HG02571 (cell line): ENCODE measurements around the gene USP6NL.

ENCODE experiments used
- ATAC-seq: cut with Tn5 transposase; IDR thresholded peaks from one replicate; pipeline ENCODE4 v1.9.1; 2021; ENCODE audit warnings: mild to moderate bottlenecking, moderate library complexity; ENCODE audit not compliant: unreplicated experiment

Gene USP6NL

DNA sequence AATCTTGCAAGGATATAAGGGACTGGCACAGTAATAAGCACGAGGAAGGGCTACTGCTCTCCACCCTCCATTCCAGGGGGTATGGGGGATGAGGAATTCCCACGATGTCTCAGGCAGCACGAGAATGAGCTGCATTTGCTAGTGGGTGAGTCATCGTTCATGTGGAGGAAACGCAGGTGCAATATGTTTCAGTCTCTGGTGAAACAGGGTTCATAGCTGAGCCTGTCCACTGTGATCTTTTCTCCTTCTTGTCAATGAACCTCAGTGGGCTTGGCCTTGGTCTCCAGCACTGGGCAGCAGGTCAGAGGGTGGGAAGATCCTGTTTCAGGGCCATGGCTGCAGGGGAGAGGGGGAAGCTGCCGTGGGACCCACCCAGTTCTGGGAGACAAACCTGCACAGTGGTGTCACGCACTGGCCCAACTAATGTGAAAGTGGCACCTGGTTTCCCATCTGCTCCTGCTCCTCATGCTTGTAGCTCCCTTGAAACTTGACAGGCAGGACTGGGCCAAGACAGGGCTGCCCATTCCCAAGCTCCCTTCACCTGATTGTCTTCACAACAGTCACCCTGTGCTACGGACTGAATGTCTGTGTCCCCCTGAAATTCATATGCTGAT lies 181.9 kb downstream of the USP6NL start:
- no peak for ATAC-seq

DNA sequence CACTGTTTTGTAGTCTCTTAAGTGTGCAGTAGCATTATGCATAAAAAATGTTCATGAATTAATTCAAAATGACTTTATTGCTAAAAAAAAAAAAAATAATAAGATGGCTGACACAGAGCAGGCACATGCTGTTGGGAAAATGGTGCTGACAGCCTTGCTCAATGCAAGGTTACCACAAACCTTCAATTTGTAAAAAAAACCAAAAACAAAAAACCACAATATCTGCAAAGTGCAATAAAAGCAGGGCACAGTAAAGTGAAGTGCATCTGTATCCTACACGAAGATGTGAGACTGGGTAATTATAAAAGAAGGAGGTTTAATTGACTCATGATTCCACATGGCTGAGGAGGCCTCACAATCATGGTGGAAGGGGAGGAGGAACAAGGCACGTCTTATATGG lies 185.8 kb downstream of the USP6NL start:
- ATAC-seq: no peak

DNA sequence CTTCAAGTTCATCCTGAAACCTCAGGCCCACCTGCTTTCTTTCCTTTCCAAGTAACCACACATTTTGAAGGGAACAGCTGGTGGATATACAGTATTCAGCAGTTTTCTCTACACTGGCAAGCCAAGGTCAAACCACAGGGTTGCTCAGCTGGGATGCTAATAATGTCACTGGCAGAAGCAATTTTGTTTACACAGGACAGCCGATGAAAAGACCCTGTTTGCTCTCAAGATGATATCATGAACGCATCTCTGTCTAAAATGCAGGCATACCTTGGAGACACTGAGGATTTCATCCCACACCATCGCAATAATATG lies 186.2 kb downstream of the USP6NL start:
- ATAC-seq: no peak

DNA sequence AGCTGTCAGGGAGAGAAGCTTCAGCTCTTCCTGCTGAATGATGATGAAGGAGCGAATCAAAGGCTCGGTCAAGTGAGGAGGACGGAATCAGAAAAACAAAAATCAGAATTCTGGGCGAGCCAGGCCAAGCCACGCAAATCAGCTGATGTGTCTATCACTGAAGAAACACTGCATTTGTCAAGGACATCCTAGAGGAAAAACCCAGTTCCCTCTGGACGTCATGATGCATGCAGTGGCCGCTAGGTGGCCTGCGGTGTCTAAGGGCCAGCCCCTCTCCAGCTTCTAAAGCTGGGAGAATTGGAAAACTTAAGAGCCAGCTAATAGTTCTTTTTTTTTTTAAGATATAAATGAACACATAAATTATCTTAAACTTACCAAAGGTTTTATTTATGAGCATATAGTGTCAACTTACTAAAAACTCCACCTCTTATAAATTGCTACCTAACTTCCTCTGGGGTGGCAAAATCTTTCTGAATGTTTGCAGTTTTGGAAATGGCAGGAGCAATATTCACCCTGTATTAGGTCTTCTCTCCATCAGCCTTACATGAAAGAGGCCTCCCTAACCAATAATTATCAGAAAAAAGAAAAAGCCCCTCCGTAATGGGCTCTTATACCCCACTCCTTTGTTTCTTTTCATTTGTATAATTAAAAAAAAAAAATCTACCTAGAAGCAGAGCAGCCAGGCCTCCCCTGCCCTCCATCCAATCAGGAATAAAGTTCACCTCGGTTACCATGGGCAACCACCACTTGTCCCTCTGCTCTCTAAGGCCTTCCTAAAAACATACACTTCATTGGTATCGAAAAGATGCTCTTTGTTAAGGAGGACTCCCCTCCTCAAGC lies 186.8 kb downstream of the USP6NL start:
- ATAC-seq: no peak

DNA sequence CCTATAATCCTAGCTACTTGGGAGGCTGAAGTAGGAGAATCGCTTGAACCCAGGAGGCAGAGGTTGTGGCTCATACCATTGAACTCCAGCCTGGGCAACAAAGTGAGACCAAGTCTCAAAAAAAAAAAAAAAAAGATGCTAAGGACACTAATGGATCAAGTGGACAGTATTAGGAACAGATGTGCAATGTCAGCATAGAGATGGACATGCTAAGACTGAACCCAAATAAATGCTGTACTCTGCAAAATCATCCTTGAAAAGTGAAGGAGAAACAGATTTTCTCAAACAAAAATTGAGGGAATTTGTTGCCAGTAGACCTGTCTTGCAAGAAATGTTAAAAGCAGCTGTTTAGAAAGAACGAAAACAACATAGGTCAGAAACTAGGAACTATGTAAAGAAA lies 194.5 kb downstream of the USP6NL start:
- ATAC-seq: no peak

DNA sequence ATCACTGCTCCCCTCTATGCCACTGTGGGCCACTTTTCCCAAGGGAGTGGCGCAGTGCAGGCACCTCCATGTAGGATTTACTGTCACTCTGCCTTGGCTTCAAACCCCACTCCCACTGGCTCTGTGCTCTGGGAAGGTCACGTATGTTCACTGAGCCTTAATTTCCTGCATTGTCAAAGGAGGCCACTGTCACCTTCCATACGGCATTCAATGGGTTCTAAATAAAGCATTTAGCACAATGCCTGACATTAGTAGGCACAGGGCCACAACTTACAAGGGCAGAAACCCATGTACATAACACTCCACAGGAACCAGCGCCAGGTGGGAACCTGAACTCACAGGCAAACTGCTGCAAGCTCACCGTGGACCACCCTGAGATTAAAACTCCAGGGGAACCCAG lies 196.4 kb downstream of the USP6NL start:
- ATAC-seq: no peak

DNA sequence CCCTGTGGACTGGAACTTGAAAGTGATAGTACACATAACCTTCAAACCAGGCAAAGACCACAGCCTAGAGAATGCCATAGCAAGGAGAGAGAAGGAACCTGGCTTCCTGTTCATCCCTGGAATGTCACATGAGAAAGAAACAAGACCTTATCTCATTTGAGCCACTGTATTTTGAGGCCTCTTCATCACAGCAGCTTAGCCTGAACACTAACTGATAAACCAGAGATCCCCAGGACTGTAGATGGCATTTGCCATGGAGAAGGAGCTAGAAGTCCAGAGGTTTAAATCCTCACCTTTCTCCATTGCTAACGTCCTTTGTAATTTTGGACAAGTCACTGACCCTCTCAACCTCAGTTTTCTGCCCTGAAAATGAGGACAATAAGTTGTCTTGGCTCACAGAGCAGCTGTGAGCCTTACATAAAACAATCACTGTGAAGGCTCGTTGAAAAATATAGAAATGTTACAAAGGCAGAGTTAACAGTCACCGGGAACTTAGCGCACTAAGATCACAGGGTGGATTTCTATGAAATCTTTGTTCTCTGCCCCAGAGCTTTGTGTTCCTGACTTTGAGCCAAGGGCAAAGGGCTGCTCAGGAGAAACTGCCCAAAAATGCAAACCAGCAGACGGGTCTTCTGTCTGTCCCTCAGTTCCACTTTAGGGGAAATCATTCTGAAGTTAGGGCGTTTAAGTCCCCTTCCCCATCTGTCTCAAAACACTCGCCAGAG lies 197.0 kb downstream of the USP6NL start:
- ATAC-seq: no peak

DNA sequence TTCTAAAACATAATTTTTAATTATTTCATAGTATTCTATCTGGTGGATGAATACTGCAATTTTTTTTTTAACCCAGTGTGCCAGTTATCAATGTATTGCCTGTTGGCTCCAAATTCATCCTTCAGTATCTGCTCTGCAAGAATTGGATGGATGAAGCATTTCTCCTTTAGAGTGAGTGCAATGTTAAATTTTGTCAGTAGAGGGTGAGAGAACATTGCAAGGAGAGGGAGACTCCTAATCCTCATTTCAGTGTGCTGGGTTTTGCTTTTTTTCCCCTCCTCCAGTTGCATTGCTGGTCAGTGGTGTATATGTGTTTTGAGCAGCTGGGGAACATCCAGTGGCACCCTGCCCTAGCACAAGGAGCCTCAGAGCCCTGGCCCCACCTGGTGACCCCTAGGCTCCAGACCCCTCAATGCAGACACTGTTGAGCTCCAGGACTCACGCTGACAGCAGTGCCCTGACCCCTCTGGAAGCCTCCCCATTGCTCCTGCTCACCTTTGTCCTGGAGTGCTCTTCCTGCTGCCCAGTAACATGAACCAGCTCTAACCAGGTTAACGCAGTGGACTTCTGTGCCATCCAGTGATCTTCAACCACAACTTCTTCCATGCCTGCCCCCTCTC lies 199.4 kb downstream of the USP6NL start:
- ATAC-seq: no peak

DNA sequence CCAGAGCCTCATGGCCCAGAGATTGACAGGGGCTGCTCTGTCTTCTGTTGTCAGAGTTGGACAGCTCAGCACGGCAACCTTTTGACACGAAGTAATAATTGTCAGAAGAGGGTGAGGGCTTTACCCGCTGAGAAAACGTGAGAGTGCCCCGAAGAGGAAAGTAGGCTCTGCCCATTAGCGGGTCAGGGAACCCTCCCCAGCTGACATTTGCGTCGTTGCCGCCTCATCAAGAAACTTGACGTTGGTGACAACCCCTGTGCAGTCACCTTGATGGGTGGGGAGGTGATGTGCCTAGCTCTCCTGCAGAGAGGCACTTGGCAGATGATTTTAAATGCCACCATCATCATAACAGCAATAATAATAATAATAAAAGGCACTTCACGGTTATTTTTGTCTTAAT lies 202.1 kb downstream of the USP6NL start:
- ATAC-seq: no peak

DNA sequence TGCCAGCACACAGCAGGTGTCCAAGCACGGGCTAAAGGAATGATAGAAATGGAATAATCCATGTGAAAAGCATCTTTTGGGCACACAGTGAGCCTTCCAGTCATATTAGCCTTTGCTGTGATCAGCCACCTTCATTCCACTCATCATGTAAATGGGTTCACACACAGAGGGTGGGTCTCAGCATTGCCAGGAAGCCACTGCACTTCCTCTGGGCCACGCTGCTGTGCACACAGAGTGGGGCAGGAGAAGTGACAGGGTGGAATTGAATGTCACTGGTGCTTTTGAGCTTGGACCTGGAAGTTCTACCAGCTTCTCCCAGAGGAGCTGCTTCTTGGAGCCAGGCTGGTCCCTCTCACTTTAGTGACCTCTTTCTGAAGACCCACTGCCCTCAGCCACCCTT lies 203.5 kb downstream of the USP6NL start:
- no peak for ATAC-seq

DNA sequence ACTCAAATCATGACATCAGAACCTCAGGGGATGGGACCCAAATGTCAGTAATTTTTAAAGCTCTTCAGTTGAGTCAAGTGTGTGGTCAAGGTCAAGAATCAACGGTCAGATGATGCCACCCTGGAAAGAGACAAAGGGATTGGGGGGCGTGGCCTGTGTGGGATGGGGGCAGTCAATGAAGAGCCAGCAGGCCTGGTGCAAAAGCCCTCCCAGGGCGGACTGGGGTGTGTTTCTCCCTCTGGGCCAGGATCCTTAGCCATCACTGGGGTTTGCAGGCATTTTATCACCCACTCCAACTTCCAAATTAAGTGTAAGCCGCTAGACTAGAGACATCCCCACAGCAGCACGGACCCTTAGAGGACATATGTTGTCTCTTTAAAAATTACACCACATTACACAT lies 204.7 kb downstream of the USP6NL start:
- ATAC-seq: no peak

DNA sequence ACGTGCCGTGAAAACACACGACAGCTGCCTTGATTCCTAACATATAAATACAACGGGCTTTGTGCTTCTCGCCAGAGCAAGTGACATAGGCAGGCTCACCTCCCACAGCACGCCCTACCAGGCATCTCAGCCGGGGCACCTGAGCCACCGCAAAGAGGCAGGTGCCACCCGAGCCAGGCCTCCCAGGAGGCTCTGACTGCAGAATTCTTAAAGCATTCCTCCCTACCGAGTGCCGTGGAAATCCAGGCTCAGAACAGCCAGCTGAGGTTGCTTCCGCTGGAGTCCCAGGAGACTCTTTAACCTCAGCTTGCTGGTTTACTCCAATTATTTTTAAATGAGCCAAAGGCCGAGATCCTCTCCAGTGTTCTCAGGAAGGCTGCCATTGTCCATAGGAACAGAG lies 206.5 kb downstream of the USP6NL start:
- ATAC-seq: no peak
